Activated T-cell treated with anti-CD3 and anti-CD28 coated beads, Interleukin-2, amount 50 U/mL, for 4 hours (primary cell): Measurements from ENCODE around the gene FHOD3. TPM values are rescaled to one million over a fixed set of nuclear protein-coding genes. Genes with fewer than 3 reads are reported as not detected.

ENCODE experiments used
- ATAC-seq, 2 donors: fragments of 200-7000 bp; cut with Tn5 transposase; one replicate each; pipeline ENCODE4 v1.10.0; 2021
- DNase-seq: peaks from one replicate; pipeline ENCODE4 v3.0.0-alpha.2; 2020
- H3K27me3 Mint-ChIP-seq: one replicate; pipeline ENCODE4 v1.8.0; 2021; ENCODE audit warnings: low read depth, mixed read lengths
- H3K36me3 Mint-ChIP-seq: one replicate; pipeline ENCODE4 v1.8.0; 2022; ENCODE audit warnings: mixed read lengths; ENCODE audit not compliant: insufficient read depth
- H3K4me1 Mint-ChIP-seq: one replicate; pipeline ENCODE4 v1.8.0; 2021; ENCODE audit warnings: low read depth, mixed read lengths
- H3K4me3 Mint-ChIP-seq: one replicate; pipeline ENCODE4 v1.8.0; 2021; ENCODE audit warnings: mild to moderate bottlenecking, moderate library complexity, mixed read lengths
- H3K9me3 Mint-ChIP-seq: one replicate; pipeline ENCODE4 v1.8.0; 2021; ENCODE audit warnings: mixed read lengths
- total RNA-seq, 3 donors: library from RNA; stranded (reverse); gene quantifications; one replicate each; pipeline ENCODE4 v1.2.1, GENCODE V29; 2021

The FHOD3 gene
- total RNA-seq, 3 donors from 2014 or later = 0.13 TPM; not detected in 2

DNA sequence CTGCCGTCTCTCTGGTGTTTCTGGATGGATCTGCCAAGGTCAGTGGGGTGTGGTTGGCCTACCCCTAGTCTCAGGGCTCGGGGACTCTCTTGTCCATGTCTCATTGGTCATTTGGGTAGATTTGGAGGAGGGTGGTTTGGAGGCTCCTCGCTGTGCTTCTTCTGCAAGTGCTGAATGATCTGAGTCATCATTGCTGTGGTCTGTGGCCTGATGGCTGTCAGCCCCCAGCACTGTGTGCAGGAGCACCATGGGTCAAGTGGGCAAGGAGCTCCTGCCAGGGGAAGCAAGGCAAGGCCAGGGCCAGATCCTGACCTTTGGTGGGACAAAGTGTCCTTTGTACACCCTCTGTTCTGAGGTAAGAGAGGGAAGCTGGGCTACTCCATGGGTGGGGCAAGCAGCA lies 221.8 kb downstream of the FHOD3 start:
- H3K4me3 Mint-ChIP-seq = no peak overlapping the region
- DNase-seq = no peak
- no peaks in the 10 kb centered on the region for H3K4me1 Mint-ChIP-seq
- peaks cover 9% of the 10 kb centered on the region for H3K27me3 Mint-ChIP-seq
- no peak for ATAC-seq
- no peaks in the 10 kb centered on the region for H3K36me3 Mint-ChIP-seq
- no peaks in the 10 kb centered on the region for H3K9me3 Mint-ChIP-seq

DNA sequence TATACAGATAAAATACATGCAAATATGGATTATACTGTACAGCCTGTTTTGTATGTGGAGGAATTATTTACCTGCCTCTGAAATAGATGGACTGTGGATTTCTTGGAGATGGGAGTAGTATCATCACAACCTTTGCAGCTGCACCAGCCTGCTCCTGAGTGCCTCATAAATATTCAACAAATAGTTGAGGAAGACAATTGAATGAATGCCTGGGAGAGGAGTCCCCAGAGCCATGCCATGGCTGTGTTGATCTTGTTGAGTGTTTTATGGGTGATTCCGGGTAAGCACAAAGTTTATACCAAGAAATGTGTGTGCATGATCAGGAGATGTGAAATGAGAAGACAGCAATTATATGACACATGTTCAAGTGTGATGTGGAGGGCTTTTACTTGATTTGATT lies 225.0 kb downstream of the FHOD3 start:
- Mint-ChIP-seq H3K4me3 (no peak overlapping the region), H3K4me1 (no peaks in the 10 kb centered on the region), H3K36me3 (no peaks in the 10 kb centered on the region), H3K9me3 (no peaks in the 10 kb centered on the region), H3K27me3 (peaks cover 9% of the 10 kb centered on the region)
- DNase-seq (no peak), ATAC-seq (no peak)

DNA sequence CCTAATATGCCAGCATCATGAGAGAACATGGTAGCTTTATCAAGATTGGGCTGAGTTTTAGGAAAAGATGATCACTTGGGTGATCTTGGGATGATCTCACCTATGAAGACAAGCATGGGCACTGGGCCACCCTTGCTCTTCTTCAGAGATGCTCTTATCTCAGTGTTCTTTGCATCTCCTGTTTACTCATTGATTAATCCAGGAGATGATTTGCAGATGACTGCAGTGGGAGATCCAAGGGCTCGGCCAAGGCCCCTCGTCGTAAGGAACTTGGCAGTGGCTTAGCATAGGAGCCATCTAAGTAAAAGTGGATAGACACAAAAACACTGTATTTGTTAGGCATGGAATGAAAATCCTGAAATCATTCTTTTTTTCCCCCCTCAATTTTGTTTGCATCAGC lies 228.4 kb downstream of the FHOD3 start:
- Mint-ChIP-seq H3K27me3 (peaks cover 6% of the 10 kb centered on the region), H3K36me3 (no peaks in the 10 kb centered on the region), H3K4me1 (no peaks in the 10 kb centered on the region), H3K9me3 (no peaks in the 10 kb centered on the region), H3K4me3 (no peak overlapping the region)
- ATAC-seq = no peak
- no peak for DNase-seq

DNA sequence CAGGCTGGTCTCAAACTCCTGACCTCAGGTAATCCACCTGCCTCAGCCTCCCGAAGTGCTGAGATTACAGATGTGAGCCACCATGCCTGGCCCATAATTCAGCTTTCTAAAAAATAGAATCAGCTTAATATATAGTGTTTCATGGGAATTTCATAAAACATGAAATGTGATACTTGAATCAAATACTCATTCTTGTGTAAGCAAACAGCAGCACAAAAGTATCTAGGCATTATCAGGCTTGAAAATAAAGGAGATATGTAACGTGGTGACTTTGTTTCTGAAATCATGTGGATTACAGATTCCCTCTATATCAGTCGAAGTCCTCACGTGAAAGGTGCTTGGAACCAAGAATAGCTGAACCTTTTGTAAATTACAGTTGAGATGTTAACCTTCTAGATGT lies 229.1 kb downstream of the FHOD3 start:
- Mint-ChIP-seq H3K4me1 (no peaks in the 10 kb centered on the region), H3K4me3 (no peak overlapping the region), H3K36me3 (no peaks in the 10 kb centered on the region), H3K27me3 (peaks cover 6% of the 10 kb centered on the region), H3K9me3 (no peaks in the 10 kb centered on the region)
- DNase-seq = no peak
- no peak for ATAC-seq

DNA sequence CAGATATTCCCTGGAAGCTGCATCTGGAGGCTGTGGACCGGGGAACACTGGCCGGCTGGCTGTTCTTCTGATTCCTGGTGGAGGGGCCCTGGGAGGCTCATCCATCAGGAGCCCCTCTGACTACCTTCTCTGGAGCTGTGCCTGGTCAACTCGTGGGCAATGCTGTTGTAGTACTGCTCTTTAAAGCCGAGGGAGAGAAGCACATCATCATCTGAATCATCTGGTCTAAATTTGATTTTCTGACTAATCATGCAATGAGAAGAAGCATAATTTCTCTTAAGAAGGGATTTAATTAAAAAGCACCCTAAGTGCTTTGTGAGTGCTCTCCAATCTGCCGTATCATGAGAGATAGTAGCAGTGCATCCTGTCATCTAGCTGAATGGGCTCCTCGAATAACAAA lies 229.5 kb downstream of the FHOD3 start:
- H3K36me3 Mint-ChIP-seq = no peaks in the 10 kb centered on the region
- H3K9me3 Mint-ChIP-seq = no peaks in the 10 kb centered on the region
- no peak for DNase-seq
- no peak overlapping the region for H3K4me3 Mint-ChIP-seq
- no peak for ATAC-seq
- H3K27me3 Mint-ChIP-seq = peaks cover 4% of the 10 kb centered on the region
- no peaks in the 10 kb centered on the region for H3K4me1 Mint-ChIP-seq

DNA sequence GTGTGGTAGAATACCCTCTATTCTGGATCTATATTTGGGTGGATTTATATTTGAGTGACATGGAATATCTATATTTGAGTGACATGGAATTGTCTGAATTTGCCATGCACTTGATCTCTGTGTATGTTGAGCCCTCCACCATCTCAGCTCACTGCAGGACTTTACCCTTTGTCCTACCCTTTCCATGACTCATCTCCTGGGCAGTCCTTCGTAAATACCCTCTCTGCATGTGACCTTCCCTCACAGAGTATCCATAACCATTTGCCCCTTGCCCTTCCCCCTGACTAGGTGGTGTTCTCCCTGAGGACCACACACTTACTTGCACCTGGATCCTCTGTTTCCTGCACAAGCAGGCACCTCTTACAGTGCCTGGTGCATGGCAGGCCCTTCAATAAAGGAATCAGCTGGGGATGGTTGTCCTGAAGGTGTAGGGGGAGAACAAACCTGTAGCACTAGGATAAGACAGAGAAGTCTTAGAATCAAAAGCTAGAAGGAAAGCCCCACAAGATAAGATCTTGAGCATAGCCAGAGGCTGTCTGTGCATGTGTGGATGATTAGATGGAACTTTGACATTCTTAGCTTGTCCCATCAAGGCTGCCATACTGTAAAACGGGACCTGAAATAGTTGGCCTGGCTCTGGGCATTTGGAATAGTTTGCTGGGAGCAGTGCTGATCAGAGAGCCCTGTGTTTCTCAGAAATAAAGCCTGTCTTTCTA lies 230.4 kb downstream of the FHOD3 start:
- ATAC-seq = no peak
- H3K4me3 Mint-ChIP-seq = no peak overlapping the region
- no peaks in the 10 kb centered on the region for H3K27me3 Mint-ChIP-seq
- H3K9me3 Mint-ChIP-seq = no peaks in the 10 kb centered on the region
- no peaks in the 10 kb centered on the region for H3K36me3 Mint-ChIP-seq
- no peaks in the 10 kb centered on the region for H3K4me1 Mint-ChIP-seq
- no peak for DNase-seq

DNA sequence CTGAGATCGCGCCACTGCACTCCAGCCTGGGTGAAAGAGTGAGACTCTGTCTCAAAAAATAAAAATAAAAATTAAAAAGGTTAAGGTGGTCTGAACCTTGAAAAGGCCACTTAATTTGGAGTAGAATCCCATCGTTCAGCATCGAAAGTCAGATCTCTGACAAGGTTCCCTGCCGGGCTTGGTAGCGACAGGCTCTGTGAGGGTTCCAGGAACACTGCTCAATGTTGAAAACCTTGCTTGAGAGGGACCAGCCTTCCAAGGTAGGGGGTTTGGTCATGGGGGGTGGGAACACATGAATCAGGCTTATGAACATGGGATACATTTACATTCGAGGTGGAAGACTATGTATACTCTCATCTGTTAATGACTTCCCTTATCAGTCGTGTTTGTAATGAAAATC lies 232.2 kb downstream of the FHOD3 start:
- Mint-ChIP-seq H3K27me3 (no peaks in the 10 kb centered on the region), H3K36me3 (no peaks in the 10 kb centered on the region), H3K4me1 (no peaks in the 10 kb centered on the region), H3K4me3 (no peak overlapping the region), H3K9me3 (no peaks in the 10 kb centered on the region)
- ATAC-seq (no peak), DNase-seq (no peak)

DNA sequence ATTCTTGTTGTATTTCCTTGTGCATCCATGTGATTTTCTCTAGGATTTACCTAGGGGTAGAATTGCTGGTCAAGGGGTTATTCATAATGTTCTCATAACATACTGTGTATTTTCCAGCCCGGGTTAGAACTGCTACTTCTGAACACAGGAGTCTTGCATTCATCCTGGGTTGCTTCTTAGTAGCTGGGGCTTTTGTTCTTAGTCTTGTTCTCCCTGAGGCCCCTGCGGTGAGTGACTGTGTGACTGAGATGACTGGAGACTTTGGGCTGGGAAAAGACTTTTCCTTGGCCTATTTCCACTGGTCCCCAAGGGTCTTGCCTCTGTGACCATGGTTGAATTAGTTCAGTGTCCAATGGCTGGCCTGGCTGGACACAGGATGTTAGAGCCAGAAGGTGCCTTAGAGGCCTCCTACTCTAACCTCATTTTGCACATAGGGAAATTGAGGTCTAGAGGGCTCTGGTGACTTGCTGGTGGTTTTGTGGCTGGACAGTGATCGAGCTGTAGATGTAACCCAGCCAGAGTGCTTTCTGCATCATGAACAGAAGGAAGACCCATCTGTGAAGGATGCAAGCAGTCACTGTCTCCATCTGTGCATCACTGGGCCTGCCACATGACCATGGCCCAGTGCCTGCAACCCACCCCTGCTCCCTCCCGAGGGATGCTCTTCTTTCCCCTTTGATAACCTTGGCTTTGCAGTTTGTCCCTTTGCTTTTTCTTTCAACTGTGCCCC lies 233.3 kb downstream of the FHOD3 start:
- no peaks in the 10 kb centered on the region for H3K36me3 Mint-ChIP-seq
- H3K4me3 Mint-ChIP-seq = no peak overlapping the region
- H3K4me1 Mint-ChIP-seq = no peaks in the 10 kb centered on the region
- H3K9me3 Mint-ChIP-seq = no peaks in the 10 kb centered on the region
- ATAC-seq (no peak), DNase-seq (no peak)
- H3K27me3 Mint-ChIP-seq = no peaks in the 10 kb centered on the region

DNA sequence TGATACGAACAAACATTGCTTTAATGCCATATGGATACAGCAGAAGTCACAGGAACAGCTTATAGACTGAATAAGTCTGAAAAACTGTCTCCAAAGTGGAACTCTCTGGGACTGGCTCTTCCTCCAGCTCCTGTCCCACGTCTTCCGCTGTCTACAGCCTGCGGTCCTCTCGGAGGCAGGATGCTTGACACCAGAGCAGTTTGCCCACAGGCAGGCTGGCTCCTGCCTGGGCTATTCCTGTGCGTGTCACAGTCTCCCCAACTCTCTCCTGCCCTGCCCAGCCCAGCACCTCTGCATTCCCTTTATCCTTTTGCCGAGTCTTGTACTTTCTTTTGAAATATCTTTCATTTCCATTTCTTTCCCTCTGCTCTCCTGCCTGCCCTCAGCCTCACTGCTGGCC lies 234.1 kb downstream of the FHOD3 start:
- Mint-ChIP-seq H3K27me3 (no peaks in the 10 kb centered on the region), H3K4me3 (no peak overlapping the region), H3K9me3 (no peaks in the 10 kb centered on the region), H3K4me1 (no peaks in the 10 kb centered on the region), H3K36me3 (no peaks in the 10 kb centered on the region)
- no peak for ATAC-seq
- DNase-seq = no peak

DNA sequence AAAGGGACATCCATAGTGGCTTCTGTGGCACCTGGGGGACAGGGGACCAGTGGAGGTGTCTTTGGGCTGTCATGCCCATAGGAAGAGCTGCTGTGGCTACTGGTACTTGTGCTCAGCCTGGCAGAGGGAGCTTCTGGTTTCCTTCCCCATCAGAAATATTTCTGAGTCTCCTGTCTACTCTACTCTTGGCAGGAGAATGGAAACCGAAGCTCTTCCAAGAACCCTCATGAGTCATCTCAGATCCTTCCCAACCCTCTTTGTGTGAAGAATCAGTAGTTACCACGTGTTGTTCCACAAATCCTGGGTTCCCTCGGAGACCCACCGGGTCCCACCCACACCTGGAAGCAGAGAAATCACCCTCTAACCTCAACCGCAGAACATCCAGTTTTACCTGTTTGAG lies 234.9 kb downstream of the FHOD3 start:
- ATAC-seq (no peak), DNase-seq (no peak)
- Mint-ChIP-seq H3K4me3 (no peak overlapping the region), H3K36me3 (no peaks in the 10 kb centered on the region), H3K9me3 (no peaks in the 10 kb centered on the region), H3K27me3 (peaks cover 2% of the 10 kb centered on the region), H3K4me1 (no peaks in the 10 kb centered on the region)

DNA sequence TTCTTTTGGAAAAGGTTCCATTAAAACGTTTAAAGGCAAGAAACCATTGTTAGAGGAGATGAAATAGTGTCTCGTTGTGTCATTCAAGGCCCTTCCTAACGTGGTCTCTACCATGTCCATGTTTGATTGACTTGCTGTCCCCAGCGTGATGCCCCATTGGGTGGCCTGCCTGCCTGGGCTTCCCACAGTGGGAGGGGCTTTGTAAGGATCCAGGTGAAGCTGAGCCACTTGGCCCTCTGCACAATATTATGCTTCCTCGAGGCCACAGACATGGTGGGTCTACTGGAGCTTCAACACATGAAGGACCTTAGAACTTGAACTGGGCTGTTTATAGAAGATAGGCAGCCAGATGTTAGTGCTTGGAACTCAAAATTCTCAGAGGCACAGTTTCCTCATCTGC lies 235.3 kb downstream of the FHOD3 start:
- Mint-ChIP-seq H3K36me3 (no peaks in the 10 kb centered on the region), H3K4me3 (no peak overlapping the region), H3K4me1 (no peaks in the 10 kb centered on the region), H3K9me3 (no peaks in the 10 kb centered on the region), H3K27me3 (peaks cover 4% of the 10 kb centered on the region)
- DNase-seq (no peak), ATAC-seq (no peak)

DNA sequence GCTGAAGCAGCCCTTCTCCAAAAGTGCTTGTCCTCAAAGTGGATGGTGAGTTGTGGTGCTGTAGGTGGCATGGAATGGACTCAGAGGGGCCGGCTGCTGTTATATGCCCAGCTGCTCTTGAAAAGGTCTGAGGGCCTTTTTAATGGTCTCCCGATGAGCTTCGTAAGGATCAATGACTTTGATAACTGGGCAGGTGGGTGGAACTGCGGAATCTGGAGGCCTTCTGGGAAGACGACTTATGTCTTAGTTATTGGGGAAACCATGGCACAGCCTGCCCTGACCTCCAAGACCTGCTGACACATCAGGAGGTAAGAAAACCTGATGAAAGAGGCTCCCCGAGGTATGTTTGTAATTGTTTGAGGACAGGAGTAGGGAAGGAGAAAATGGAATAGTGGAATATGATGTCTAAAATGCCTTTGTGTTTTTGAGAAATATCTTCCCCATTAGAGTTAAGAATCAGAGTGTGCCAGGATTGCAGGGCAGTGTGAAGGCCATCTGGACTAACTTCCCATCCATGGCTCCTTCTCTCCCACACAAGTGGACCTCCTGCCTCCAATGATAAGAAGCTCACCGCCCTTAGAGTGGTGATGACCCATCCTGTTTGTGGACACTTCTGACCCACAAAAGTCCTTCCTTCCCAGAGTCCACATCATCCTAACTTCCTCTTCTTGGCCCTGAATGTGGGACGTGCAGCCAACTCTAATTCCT lies 236.1 kb downstream of the FHOD3 start:
- no peak overlapping the region for H3K4me3 Mint-ChIP-seq
- DNase-seq (no peak), ATAC-seq (no peak)
- H3K27me3 Mint-ChIP-seq = peaks cover 4% of the 10 kb centered on the region
- no peaks in the 10 kb centered on the region for H3K36me3 Mint-ChIP-seq
- no peaks in the 10 kb centered on the region for H3K9me3 Mint-ChIP-seq
- no peaks in the 10 kb centered on the region for H3K4me1 Mint-ChIP-seq

DNA sequence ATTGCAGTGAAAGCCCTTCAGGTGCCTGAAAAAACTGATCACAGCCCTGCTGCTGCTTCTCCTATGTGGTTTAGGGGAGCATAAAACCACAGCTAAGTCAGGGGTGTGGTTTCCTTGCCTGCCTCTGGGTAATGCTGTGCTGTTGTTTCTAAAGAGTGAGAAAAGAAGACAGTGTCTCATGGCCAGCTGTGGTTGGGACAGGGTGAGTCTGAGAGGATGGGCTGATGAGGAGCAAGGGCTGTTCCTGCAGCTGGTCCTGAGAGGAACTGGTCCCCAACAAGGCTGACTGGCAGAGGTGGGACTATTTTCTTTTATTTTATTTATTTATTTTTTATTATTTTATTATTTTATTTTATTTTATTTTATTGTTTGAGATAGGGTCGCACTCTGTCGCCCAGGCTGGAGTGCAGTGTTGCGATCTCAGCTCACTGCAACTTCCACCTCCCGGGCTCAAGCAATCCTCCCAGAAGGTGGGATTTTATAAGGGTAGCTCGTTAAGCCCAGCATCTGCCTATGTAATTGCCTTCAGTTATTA lies 236.7 kb downstream of the FHOD3 start:
- H3K4me3 Mint-ChIP-seq = no peak overlapping the region
- H3K9me3 Mint-ChIP-seq = no peaks in the 10 kb centered on the region
- ATAC-seq = no peak
- H3K27me3 Mint-ChIP-seq = peaks cover 4% of the 10 kb centered on the region
- DNase-seq = no peak
- H3K36me3 Mint-ChIP-seq = no peaks in the 10 kb centered on the region
- no peaks in the 10 kb centered on the region for H3K4me1 Mint-ChIP-seq

DNA sequence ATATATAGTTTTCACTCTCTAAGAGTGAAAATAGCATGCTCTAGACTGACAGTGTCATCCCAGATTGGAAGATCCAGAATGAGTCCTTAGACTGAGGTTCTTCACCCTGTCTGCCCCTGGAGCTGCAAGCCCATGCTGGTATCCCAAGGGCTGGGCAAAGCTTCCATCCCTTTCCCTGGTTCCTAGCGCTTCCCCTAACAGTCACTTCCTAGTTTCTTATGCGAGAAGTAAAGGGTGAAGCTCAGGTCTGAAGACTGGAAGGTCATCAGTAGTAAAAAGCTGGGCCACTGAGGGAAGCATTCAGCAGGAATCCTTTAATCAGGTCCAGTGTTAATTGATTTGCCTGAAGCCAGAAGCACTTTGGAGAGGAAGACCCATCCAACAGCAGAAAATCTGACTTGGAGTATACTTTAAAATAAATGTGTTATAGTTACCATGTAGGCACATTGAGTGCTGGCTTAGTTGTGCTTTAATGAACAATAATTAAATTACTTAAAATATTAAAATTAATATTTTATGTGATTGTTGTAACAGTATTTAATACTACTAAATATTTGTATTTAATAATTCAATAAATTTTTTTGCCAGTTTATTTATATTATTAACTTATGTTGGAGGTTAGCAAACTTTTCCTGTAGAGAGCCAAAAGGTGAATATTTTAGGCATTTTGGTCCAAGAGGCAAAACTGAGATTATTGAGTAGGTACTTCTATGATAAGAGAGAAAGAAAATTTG lies 237.9 kb downstream of the FHOD3 start:
- H3K4me1 Mint-ChIP-seq = no peaks in the 10 kb centered on the region
- H3K36me3 Mint-ChIP-seq = no peaks in the 10 kb centered on the region
- DNase-seq (no peak), ATAC-seq (no peak)
- no peaks in the 10 kb centered on the region for H3K9me3 Mint-ChIP-seq
- no peak overlapping the region for H3K4me3 Mint-ChIP-seq
- H3K27me3 Mint-ChIP-seq = peaks cover 4% of the 10 kb centered on the region
